GM19193 (cell line): ENCODE results near the gene RHBDF2.
A peak's percentile ranks its signal among the peaks of the same experiment; 100 is the strongest.

ENCODE experiments used
- POLR2A ChIP-seq: IDR thresholded peaks from 4 replicates; pipeline ENCODE4 v1.6.1; 2011; ENCODE audit not compliant: insufficient read depth, insufficient read length; ENCODE audit errors: extremely low read depth

The RHBDF2 gene

GRCh38 chr17:76497979-76498875, 3.0 kb downstream of the RHBDF2 start:
- TF ChIP-seq POLR2A = peak; percentile 15

DNA sequence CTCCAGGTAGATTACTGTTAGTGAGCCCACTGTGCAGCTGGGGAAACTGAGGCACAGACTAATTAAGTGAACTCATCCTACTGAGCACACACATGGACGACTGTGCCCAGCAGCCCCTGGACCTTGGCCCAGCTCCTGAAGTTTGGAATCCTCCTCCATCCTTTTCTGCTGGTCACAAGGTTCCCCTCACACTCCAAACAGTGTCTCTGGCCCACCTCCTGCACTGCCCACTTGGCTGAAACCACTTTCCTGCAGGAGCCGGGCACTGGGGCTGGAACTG, 3.6 kb downstream of the RHBDF2 start:
- TF ChIP-seq POLR2A = no peak

GRCh38 chr17:76496464-76496863, 4.8 kb downstream of the RHBDF2 start:
- no peak for TF ChIP-seq POLR2A

DNA sequence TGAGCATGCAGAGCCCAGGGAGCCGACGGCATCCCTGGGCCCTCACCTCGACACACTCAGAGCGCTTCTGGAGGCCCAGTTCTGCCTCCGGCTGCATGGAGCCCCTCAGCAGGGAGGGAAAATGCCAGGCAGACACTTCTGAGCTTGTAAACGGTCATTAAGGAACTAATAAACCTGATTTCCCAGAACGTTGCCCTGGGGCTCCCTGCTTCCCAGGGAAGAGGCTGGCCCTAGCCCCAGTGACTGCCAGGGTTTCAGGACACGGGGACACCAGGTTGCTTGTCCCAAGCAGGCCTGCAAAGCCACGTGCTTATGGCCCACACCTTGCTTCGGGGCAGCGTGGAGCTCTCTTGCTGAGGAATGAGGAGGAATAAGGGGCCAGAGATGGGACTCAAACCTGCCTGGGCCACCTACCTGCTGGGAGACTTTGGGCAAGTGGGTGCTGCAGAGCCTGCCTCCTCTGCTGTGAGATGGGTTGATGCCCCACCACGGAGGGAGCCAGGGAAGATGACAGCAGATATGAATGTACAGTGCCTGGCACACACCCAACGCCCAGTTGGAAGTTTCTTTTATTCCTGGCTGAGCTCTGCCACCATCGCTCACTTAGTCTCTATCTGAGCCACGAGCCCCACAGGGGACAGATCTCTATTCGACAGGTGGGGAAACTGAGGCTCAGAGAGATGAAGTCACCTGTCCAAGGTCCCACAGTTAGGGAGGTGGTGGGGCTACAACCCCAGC, 5.4 kb downstream of the RHBDF2 start:
- no peak for TF ChIP-seq POLR2A

- TF ChIP-seq POLR2A = peak; percentile 17
Observed at GRCh38 chr17:76493505-76494167, 7.6 kb downstream of the RHBDF2 start.

GRCh38 chr17:76492989-76493501, 8.2 kb downstream of the RHBDF2 start:
- peak; percentile 42 for TF ChIP-seq POLR2A

DNA sequence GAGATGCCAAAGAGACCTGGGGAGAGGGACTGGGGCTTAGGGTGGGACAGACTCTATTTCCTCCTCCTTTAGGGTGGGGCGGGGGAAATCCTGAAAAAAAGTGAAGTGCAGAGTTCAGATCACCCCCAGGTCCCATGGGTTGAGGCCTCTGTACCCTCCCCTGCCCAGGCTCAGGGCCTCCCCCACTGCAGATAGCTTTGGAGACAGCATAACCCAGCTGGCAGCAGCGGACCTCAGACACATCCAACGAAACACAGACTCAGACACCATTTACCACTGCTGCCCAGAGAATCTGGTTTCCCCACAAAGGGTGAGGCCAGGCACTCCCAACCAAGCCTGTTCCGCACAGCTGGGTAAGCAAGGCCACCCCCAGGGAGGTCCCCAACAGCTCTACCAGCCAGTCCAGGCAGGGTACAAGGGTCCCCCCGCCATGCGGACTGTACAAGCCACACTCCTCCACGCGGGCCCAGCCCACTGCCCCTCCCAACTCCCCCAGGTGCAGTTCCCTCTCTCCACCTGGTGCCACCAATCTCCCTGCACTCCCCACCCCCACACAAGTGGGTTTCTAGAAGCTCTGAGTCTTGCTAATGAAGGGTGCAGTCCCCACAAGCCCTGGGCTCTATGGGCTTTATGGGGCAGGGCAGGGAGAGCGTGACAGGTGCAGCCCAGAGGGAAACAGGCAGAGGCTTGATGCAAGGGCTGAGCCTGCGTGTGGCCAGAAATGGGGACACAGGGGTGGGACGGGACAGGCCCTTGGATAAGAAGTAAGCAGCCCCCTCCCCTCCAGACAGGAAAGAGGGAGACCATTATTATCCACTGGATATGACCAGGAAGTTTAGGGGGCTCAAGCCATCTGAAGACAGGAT, 8.9 kb downstream of the RHBDF2 start:
- no peak for TF ChIP-seq POLR2A

DNA sequence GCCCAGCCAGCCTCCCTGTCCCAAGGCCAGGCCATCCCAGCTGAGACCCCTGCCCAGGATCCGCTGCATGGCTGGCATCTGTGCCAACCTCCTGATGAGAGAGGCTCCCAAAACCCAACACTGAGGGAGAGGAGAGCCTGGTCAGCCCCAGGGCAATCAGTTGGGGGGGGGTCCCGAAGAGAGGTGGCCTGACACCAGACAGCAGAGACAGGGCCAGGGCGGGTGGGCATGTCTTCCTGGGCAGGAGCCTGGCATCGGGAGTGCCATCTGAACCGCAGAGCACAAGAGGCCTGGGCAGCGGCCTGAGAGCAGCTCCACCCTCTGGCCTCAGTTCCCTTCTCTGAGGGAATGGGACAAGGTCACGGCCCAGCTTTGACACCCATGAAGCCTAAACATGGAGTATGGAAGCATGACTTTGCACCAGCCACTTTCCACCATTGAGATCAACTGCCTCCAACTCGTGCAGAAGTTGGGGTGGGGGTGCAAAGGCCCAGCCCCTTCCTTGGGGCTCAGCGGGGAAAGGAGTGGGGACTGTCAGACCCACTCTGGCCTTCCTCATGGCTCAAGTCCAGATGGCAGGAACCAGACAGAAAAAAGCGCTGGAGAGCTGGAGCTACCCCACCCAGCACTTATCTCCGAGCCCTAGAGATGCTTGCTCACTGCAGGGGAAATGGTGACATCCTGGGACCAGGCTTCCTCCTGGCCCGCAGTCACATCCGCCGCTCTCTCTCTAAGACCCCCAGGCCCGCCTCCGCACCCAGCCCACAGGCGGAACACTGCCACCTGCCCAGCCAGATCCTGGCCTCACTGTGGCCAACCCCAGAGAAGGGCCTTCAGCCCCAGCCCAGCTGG, 9.7 kb downstream of the RHBDF2 start:
- no peak for TF ChIP-seq POLR2A

GRCh38 chr17:76490112-76490710, 11.0 kb downstream of the RHBDF2 start:
- no peak for TF ChIP-seq POLR2A

DNA sequence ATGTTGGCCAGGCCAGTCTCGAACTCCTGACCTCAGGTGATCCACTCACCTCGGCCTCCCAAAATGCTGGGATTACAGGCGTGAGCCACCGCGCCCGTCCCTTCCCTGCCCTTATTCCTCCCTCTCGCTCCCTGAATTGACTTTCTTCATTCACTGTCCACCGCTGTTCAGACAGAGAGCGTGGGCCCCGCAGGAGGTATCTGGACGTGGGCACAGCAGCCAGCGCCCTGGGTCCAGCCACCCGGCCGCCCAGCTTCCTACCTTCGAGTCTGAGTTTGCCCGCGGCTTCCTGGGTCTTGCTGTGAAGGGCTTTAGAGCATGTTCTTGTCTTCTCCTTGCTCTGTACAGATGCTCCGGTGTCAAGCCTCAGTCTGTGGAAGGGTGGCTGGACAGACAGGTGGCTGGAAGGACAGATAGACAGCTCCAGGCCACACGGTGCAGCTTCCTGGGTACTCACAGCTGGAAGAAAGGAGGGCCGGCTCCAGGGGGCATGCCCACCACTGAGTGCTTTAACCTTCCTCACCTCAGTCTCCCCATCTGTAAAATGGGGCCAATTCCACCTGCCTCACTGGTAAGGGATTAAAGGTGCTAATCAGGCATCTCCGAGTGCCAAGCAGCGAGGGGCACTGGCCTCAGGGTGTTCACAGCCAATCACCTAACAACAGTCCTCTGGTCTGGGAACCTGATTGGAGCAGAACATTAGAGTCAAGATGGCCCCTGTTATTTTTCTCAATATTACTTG, 13.6 kb downstream of the RHBDF2 start:
- no peak for TF ChIP-seq POLR2A

GRCh38 chr17:76485569-76485968, 15.7 kb downstream of the RHBDF2 start:
- no peak for TF ChIP-seq POLR2A

DNA sequence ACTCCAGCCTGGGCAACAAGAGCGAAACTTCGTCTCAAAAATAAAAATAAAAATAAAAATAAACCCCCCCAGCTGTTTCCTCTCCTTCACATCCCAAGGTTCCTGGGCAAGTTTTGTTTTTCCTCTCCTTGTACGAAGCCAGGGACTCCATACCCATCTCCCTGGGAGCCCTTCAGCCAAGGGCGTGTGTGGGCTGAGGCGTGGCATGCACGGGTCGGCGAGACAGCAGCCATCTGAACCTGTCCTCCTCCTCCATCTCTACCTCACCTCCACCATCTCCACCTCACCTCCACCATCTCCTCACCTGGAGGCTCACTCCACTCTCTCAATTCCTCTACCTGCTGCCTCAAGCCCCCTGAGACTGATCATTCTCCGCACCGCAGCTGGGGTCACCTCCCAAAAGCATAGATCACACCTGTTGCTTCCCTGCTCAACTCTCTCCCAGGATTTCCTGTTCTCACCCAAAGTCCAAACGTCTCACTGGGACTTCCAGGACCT, 16.9 kb downstream of the RHBDF2 start:
- TF ChIP-seq POLR2A = no peak
